Type B pancreatic cell (in vitro differentiated cells): Measurements from ENCODE around the gene PSMC1. TPM values are rescaled to one million over a fixed set of nuclear protein-coding genes. Genes with fewer than 3 reads are reported as not detected.

Source experiments
- DNase-seq: peaks from one replicate; pipeline ENCODE4 v3.0.0; 2021; ENCODE audit warnings: mixed read lengths; ENCODE audit not compliant: unreplicated experiment; ENCODE audit errors: extremely low spot score
- H3K27ac Mint-ChIP-seq: 2 replicates; pipeline ENCODE4 v1.8.0; 2021; ENCODE audit warnings: mild to moderate bottlenecking, mixed read lengths
- H3K27me3 Mint-ChIP-seq: 2 replicates; pipeline ENCODE4 v1.8.0; 2021; ENCODE audit warnings: mixed read lengths
- H3K36me3 Mint-ChIP-seq: 2 replicates; pipeline ENCODE4 v1.8.0; 2021; ENCODE audit warnings: mixed read lengths
- H3K4me1 Mint-ChIP-seq: one replicate; pipeline ENCODE4 v1.8.0; 2021; ENCODE audit warnings: mixed read lengths; ENCODE audit not compliant: unreplicated experiment
- H3K4me3 Mint-ChIP-seq: 2 replicates; pipeline ENCODE4 v1.8.0; 2021; ENCODE audit warnings: mild to moderate bottlenecking, mixed read lengths
- H3K9me3 Mint-ChIP-seq: 2 replicates; pipeline ENCODE4 v1.8.0; 2021; ENCODE audit warnings: mixed read lengths
- total RNA-seq: library from RNA; stranded (reverse); gene quantifications from 2 replicates; pipeline ENCODE4 v1.2.1, GENCODE V29; 2021; ENCODE audit warnings: low replicate concordance
- TF ChIP-seq, protein P1 (sequence below): fragments of 200-600 bp; sonication (generic); conservative IDR thresholded peaks from 2 replicates; pipeline ENCODE4 v1.5.0; 2021; ENCODE audit warnings: antibody characterized with exemption, mild to moderate bottlenecking

Gene PSMC1
- total RNA-seq, 1 donor from 2014 or later: 109 TPM

DNA sequence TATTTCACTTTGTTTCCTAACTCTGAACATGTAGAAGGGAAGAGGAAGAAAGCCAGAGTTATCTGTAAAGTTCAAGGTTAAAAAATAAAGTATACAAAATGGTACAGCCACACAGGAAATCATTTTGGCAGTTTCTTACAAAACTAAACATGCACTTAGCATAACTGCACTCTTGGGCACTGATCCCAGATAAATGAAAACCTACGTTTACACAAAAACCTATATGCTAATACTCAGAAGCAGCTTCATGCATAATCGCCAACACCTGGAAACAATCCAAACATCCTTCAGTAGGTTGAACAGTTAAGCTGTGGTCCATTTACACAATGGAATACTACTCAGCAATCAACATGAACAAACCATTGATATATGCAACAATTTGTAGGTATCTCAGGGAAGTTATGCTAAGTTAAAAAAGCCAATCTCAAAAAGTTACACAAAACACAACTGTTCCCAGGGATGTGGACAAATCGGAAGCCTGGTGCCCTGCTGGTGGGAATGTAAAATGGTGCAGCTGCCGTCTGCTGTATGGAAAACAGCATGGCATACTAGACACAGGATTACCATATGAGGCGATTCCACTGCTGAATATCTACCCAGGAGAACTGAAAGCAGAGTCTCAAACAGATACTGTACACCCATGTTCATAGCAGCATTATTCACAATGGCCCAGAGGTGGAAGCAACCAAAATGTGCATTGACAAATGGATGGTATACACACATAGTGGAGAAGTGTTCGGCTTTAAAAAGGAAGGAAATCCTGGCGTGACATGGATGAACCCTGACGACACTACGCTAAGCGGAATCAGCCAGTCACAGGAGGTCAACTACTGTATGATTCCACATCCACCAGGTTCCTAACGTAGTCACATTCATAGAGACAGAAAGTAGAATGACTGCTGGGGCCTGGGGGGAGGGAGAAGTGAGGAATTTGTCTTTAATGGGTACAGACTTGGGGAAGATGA is 37.7 kb downstream of the PSMC1 start:
- no peaks in the 10 kb centered on the region for H3K27me3 Mint-ChIP-seq
- no peak overlapping the region for H3K4me3 Mint-ChIP-seq
- no peaks in the 10 kb centered on the region for H3K4me1 Mint-ChIP-seq
- TF ChIP-seq, protein P1, sequence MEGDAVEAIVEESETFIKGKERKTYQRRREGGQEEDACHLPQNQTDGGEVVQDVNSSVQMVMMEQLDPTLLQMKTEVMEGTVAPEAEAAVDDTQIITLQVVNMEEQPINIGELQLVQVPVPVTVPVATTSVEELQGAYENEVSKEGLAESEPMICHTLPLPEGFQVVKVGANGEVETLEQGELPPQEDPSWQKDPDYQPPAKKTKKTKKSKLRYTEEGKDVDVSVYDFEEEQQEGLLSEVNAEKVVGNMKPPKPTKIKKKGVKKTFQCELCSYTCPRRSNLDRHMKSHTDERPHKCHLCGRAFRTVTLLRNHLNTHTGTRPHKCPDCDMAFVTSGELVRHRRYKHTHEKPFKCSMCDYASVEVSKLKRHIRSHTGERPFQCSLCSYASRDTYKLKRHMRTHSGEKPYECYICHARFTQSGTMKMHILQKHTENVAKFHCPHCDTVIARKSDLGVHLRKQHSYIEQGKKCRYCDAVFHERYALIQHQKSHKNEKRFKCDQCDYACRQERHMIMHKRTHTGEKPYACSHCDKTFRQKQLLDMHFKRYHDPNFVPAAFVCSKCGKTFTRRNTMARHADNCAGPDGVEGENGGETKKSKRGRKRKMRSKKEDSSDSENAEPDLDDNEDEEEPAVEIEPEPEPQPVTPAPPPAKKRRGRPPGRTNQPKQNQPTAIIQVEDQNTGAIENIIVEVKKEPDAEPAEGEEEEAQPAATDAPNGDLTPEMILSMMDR: no peak
- peaks cover 19% of the 10 kb centered on the region for H3K36me3 Mint-ChIP-seq
- no peak for DNase-seq
- H3K27ac Mint-ChIP-seq: no peak overlapping the region
- H3K9me3 Mint-ChIP-seq: no peaks in the 10 kb centered on the region

DNA sequence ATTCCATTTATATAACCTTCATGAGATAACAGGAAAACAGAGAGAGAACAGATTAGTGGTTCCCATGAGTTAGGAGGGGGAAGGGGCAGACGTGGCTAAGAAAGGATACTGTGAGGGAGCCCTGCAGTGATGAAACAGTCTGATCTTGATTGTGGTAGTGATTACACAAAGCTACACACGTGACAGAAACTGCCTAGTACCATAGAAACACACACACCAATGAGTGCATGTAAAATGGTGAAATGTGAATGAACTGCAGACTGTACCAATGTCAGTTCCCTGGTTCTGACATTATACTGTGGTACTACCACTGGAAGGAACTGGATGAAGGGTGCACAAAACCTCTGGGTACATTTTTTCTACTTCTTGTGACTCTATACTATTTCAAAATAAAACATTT is 38.5 kb downstream of the PSMC1 start:
- no peak overlapping the region for H3K4me3 Mint-ChIP-seq
- H3K9me3 Mint-ChIP-seq: no peaks in the 10 kb centered on the region
- H3K27ac Mint-ChIP-seq: no peak overlapping the region
- TF ChIP-seq, protein P1: no peak
- no peaks in the 10 kb centered on the region for H3K4me1 Mint-ChIP-seq
- no peaks in the 10 kb centered on the region for H3K27me3 Mint-ChIP-seq
- peaks cover 19% of the 10 kb centered on the region for H3K36me3 Mint-ChIP-seq
- DNase-seq: no peak

DNA sequence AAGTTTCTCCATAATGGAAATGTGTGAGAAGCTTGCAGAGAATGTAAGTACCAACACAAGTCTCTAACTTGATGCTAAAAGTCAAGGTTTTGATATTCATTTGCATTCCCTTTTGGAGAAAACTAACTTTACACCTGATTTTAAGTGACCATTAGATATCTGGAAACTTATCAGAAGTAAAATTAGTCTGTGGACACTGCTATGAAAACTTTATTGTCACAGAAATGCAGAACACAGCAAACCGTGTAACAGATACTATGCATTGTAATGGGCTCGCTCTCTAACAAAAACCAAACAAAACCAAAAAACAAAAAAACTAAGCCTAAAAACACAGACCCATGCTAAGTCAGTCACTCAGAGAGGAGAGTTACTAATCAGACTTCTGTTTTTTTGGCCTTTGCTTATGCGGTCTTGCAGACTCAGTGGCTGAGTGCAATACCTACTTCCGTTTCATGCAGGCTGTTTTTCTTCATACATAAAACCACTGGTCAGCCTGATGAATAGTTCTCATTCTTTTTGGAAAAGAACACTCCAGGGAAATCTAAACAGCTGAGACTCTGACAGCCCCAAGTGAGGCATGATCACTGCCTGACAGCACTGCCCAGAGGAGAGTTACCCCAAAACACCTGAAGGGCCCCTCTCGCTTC is 39.6 kb downstream of the PSMC1 start:
- TF ChIP-seq, protein P1: no peak
- Mint-ChIP-seq H3K4me1 (no peaks in the 10 kb centered on the region), H3K9me3 (no peaks in the 10 kb centered on the region), H3K27ac (no peak overlapping the region), H3K4me3 (no peak overlapping the region), H3K27me3 (no peaks in the 10 kb centered on the region), H3K36me3 (peaks cover 18% of the 10 kb centered on the region)
- DNase-seq: no peak

DNA sequence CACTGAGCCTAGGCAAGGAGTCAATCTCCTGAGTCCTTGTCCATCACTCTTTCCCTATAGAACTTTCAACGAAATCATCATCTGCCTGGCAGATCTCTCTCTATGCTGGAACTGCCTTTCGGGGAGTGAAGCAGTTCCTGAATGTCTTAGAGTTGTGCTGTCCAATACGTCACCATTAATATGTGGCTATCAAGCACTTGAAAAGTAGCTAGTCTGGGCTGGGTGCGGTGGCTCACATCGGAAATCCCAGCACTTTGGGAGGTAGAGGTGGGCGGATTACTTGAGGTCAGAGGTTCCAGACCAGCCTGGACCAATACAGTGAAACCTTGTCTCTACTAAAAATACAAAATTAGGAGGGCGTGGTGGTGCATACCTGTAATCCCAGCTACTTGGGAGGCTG is 40.3 kb downstream of the PSMC1 start:
- DNase-seq: no peak
- Mint-ChIP-seq H3K27me3 (no peaks in the 10 kb centered on the region), H3K4me1 (peaks cover 2% of the 10 kb centered on the region), H3K4me3 (no peak overlapping the region), H3K27ac (no peak overlapping the region), H3K36me3 (peaks cover 19% of the 10 kb centered on the region), H3K9me3 (no peaks in the 10 kb centered on the region)
- TF ChIP-seq, protein P1: no peak

DNA sequence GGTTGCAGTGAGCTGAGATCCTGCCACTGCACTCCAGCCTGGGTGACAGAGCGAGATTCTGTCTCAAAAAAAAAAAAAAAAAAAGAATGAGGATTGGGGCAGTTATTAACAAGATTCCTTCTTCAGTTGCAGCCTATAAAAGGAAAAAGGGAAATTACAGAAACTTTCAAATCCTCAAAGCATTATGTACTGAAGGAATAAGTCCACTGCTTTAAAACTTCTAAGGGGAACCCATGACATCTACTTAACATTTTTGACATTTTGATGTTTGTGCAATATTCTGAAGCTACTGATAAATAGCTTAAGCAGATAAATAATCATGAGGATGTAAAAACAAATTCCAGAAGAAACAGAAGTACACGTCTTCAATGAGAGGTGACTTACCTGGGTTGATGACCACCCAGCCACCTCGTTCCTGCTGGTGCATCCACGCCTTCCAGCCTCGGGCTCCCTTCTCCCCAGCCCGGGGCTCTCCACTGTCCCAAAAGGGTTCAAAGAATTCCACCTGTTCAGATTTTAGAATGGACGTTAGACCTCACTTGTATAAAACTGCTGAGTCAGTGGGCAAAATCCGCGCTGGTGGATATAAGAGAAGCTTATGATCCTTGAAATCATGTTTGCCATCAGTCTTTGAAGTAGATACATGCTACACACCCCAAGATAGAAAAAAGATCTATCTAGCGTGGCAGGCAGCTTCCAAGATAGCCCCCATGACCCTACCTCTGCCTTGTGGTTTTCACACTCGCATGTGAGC is 41.7 kb downstream of the PSMC1 start:
- H3K27me3 Mint-ChIP-seq: no peaks in the 10 kb centered on the region
- TF ChIP-seq, protein P1: no peak
- H3K27ac Mint-ChIP-seq: no peak overlapping the region
- H3K4me3 Mint-ChIP-seq: no peak overlapping the region
- H3K9me3 Mint-ChIP-seq: no peaks in the 10 kb centered on the region
- peaks cover 8% of the 10 kb centered on the region for H3K4me1 Mint-ChIP-seq
- peaks cover 14% of the 10 kb centered on the region for H3K36me3 Mint-ChIP-seq
- DNase-seq: no peak
